Mesenchymal stem cell (in vitro differentiated cells and primary cell): ENCODE results near the gene ADNP2.

Source experiments
- DNase-seq: peaks from one replicate; pipeline ENCODE4 v3.0.0-alpha.2; 2013
- H2AFZ ChIP-seq: one replicate; pipeline ENCODE4 v1.6.1; 2013; ENCODE audit warnings: low read depth, mild to moderate bottlenecking, control low read depth, inconsistent platforms, low read length, moderate library complexity
- H2AK5ac ChIP-seq: 2 replicates; pipeline ENCODE4 v1.6.1; 2013; ENCODE audit warnings: low read length, moderate library complexity, mild to moderate bottlenecking, inconsistent platforms; ENCODE audit not compliant: severe bottlenecking
- H2BK120ac ChIP-seq: one replicate; pipeline ENCODE4 v1.6.1; 2013; ENCODE audit warnings: low read depth, mild to moderate bottlenecking, inconsistent platforms, low read length, moderate library complexity
- H2BK12ac ChIP-seq, 2 experiments: one replicate each; pipeline ENCODE4 v1.6.1; 2013; ENCODE audit warnings: inconsistent platforms in 2 of 2, low read length in 2 of 2, mild to moderate bottlenecking in 2 of 2, moderate library complexity in 2 of 2, control low read depth in 1 of 2
- H2BK15ac ChIP-seq: one replicate; pipeline ENCODE4 v1.6.1; 2013; ENCODE audit warnings: mild to moderate bottlenecking, low read depth, inconsistent platforms; ENCODE audit not compliant: poor library complexity, severe bottlenecking
- H2BK5ac ChIP-seq: 2 replicates; pipeline ENCODE4 v1.6.1; 2013; ENCODE audit warnings: low read depth, mild to moderate bottlenecking, low read length, control low read depth, inconsistent platforms; ENCODE audit not compliant: poor library complexity, severe bottlenecking
- H3K14ac ChIP-seq, 2 experiments: one replicate each; pipeline ENCODE4 v1.6.1; 2013; ENCODE audit warnings: inconsistent platforms in 2 of 2, low read length in 2 of 2, control low read depth in 1 of 2, mild to moderate bottlenecking in 1 of 2, moderate library complexity in 1 of 2
- H3K18ac ChIP-seq, 2 experiments: one replicate each; pipeline ENCODE4 v1.6.1; 2013; ENCODE audit warnings: inconsistent platforms in 2 of 2, low read length in 2 of 2, control low read depth in 1 of 2, low read depth in 1 of 2, mild to moderate bottlenecking in 1 of 2
- H3K23ac ChIP-seq, 2 experiments: one replicate each; pipeline ENCODE4 v1.6.1; 2013; ENCODE audit warnings: inconsistent platforms in 2 of 2, low read length in 2 of 2, mild to moderate bottlenecking in 2 of 2, moderate library complexity in 2 of 2, control low read depth in 1 of 2
- H3K27ac ChIP-seq: 2 replicates; pipeline ENCODE4 v1.5.1; 2013; ENCODE audit warnings: mild to moderate bottlenecking, moderate library complexity, low read length, control low read depth, inconsistent platforms; ENCODE audit not compliant: poor library complexity, severe bottlenecking
- H3K27me3 ChIP-seq, 2 experiments: 2 replicates each; pipeline versions ENCODE4 v1.6.1 to v1.7.0; 2013; ENCODE audit warnings: low read length in 2 of 2, mild to moderate bottlenecking in 2 of 2, moderate library complexity in 2 of 2, control low read depth in 1 of 2, inconsistent platforms in 1 of 2; ENCODE audit not compliant: control insufficient read depth in 1 of 2, insufficient read depth in 1 of 2
- H3K36me3 ChIP-seq, 2 experiments: 2 replicates each; pipeline versions ENCODE4 v1.6.1 to v1.7.0; 2013; ENCODE audit warnings: low read length in 2 of 2, control low read depth in 1 of 2, inconsistent platforms in 1 of 2, low read depth in 1 of 2, mild to moderate bottlenecking in 1 of 2; ENCODE audit not compliant: insufficient read depth in 2 of 2, control insufficient read depth in 1 of 2
- H3K4ac ChIP-seq, 2 experiments: one replicate each; pipeline ENCODE4 v1.6.1; 2013; ENCODE audit warnings: inconsistent platforms in 2 of 2, low read length in 2 of 2, mild to moderate bottlenecking in 2 of 2, moderate library complexity in 2 of 2, control low read depth in 1 of 2, low read depth in 1 of 2
- H3K4me1 ChIP-seq: 2 replicates; pipeline ENCODE4 v1.6.1; 2013; ENCODE audit warnings: low read depth, low read length, control low read depth; ENCODE audit not compliant: control insufficient read depth, insufficient read depth
- H3K4me2 ChIP-seq: 2 replicates; pipeline ENCODE4 v1.6.1; 2013; ENCODE audit warnings: low read length, mild to moderate bottlenecking, inconsistent platforms; ENCODE audit not compliant: poor library complexity, severe bottlenecking
- H3K4me3 ChIP-seq, 2 experiments: 2 replicates each; pipeline versions ENCODE4 v1.5.1 to v1.7.0; 2013; ENCODE audit warnings: low read length in 2 of 2, mild to moderate bottlenecking in 2 of 2, control low read depth in 1 of 2, low read depth in 1 of 2; ENCODE audit not compliant: insufficient read depth in 1 of 2
- H3K79me1 ChIP-seq: replicated peaks from 2 replicates; pipeline ENCODE4 v1.6.1; 2013; ENCODE audit warnings: mild to moderate bottlenecking, control low read depth, low read length, inconsistent platforms; ENCODE audit not compliant: poor library complexity, severe bottlenecking
- H3K9ac ChIP-seq: 2 replicates; pipeline ENCODE4 v1.7.0; 2013; ENCODE audit warnings: mild to moderate bottlenecking, low read length, moderate library complexity
- H3K9me3 ChIP-seq: 2 replicates; pipeline ENCODE4 v1.7.0; 2013; ENCODE audit warnings: mild to moderate bottlenecking, low read length; ENCODE audit not compliant: control insufficient read depth
- H4K8ac ChIP-seq: one replicate; pipeline ENCODE4 v1.6.1; 2013; ENCODE audit warnings: inconsistent platforms, mild to moderate bottlenecking, low read length, moderate library complexity
- H4K91ac ChIP-seq: one replicate; pipeline ENCODE4 v1.6.1; 2013; ENCODE audit warnings: mild to moderate bottlenecking, low read length, inconsistent platforms
- WGBS: methylation state at CpG from one replicate; pipeline ENCODE4 v1.1.7; 2013; ENCODE audit warnings: mixed read lengths; 5-methylcytosine and 5-hydroxymethylcytosine counted together

ADNP2 gene

GRCh38 chr18:80188643-80189530, 79.8 kb downstream of the ADNP2 start:
- no peak overlapping the region for H2BK120ac ChIP-seq
- WGBS = 92% methylated on average over 20 of the region's 20 CpGs
- no peak overlapping the region for H3K9ac ChIP-seq
- no peak overlapping the region for H3K4me3 ChIP-seq
- no peak overlapping the region for H2BK15ac ChIP-seq
- H2AK5ac ChIP-seq = no peak overlapping the region
- no peak overlapping the region for H3K23ac ChIP-seq
- no peak overlapping the region for H2BK5ac ChIP-seq
- H3K9me3 ChIP-seq = no peaks in the 10 kb centered on the region
- no peak for DNase-seq
- H4K91ac ChIP-seq = no peak overlapping the region
- H3K4ac ChIP-seq = no peak overlapping the region
- H3K14ac ChIP-seq = no peak overlapping the region
- H4K8ac ChIP-seq = no peak overlapping the region
- H3K4me2 ChIP-seq = no peak overlapping the region
- H3K27ac ChIP-seq = no peak overlapping the region
- no peak overlapping the region for H3K18ac ChIP-seq
- peaks cover 3% of the 10 kb centered on the region for H3K4me1 ChIP-seq
- H3K79me1 ChIP-seq = peaks cover 10% of the 10 kb centered on the region
- H2AFZ ChIP-seq = no peak overlapping the region
- peaks cover 0 to 11% of the 10 kb centered on the region in 2 experiments for H3K27me3 ChIP-seq
- H2BK12ac ChIP-seq = no peak overlapping the region
- peaks cover 0 to 23% of the 10 kb centered on the region in 2 experiments for H3K36me3 ChIP-seq

DNA sequence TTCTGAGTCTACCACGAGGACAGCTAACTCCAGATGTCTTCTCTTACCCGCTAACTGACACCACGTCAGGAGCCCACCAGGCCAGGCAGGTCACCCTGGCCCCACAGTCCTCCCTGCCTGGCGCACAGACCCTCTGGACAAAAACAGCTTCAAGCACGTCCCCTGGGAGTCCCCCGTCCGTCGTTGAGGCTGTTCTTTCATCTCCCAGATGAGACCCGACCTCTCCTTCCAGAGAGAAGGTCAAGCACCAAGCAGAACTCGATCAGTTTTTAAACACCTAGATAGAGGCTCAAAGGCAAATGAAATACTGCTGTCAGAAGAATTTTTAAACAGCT, 80.4 kb downstream of the ADNP2 start:
- 86% methylated on average over 10 of the region's 10 CpGs for WGBS
- Histone ChIP-seq H3K27ac (no peak overlapping the region), H3K23ac (no peak overlapping the region)

More for the DNA sequence above, 80.4 kb downstream of the ADNP2 start:
- H3K9ac ChIP-seq = no peak overlapping the region
- H2BK5ac ChIP-seq = no peak overlapping the region
- H3K79me1 ChIP-seq = peaks cover 10% of the 10 kb centered on the region
- peaks cover 3% of the 10 kb centered on the region for H3K4me1 ChIP-seq
- no peak overlapping the region for H2BK15ac ChIP-seq
- no peak for DNase-seq
- no peak overlapping the region for H3K4me3 ChIP-seq
- no peak overlapping the region for H2BK120ac ChIP-seq
- H3K36me3 ChIP-seq = peaks cover 0 to 18% of the 10 kb centered on the region in 2 experiments
- no peak overlapping the region for H2AFZ ChIP-seq
- no peak overlapping the region for H4K91ac ChIP-seq
- H3K4ac ChIP-seq = no peak overlapping the region
- H2BK12ac ChIP-seq = no peak overlapping the region
- H3K18ac ChIP-seq = no peak overlapping the region
- no peak overlapping the region for H2AK5ac ChIP-seq
- no peak overlapping the region for H3K14ac ChIP-seq
- H3K4me2 ChIP-seq = no peak overlapping the region
- H3K27me3 ChIP-seq = peaks cover 0 to 4% of the 10 kb centered on the region in 2 experiments
- H4K8ac ChIP-seq = no peak overlapping the region
- H3K9me3 ChIP-seq = no peaks in the 10 kb centered on the region
